ENCODE data around the gene LCTL. TPM values are rescaled to one million over a fixed set of nuclear protein-coding genes. Genes with fewer than 3 reads are reported as not detected.

The LCTL gene
- polyA plus RNA-seq, 2 of the 4 experiments (the other 2 are of a cell fraction): not detected

GRCh38 chr15:66608881-66609280 is 43.1 kb upstream of the LCTL start:
- ChIA-PET POLR2A (no interaction called here), CTCF (interaction anchor here (1.1 to 12.5 kb wide), 6 partner anchors 11 to 244 kb away, joined by 3 to 148 read pairs (median 6); no protein-coding TSS in a partner anchor)
- Histone ChIP-seq H3K4me3 (no peak overlapping the region), H3K9me3 (no peaks in the 10 kb centered on the region), H3K27ac (no peak overlapping the region), H3K4me2 (no peak overlapping the region), H3K4me1 (no peaks in the 10 kb centered on the region)
- WGBS (ENCODE audit: missing lambda C conversion rate): 99% methylated on average over 2 of the region's 2 CpGs
- DNase-seq (ENCODE audit: low read depth in 1 of 2, low spot score in 1 of 2) (no peak), FAIRE-seq (no peak), ATAC-seq (no peak)
- no peak for TF ChIP-seq FOSB (CRISPR knock-in tag; IDR thresholded peaks at IDR 0.05)

GRCh38 chr15:66608159-66608558 is 42.4 kb upstream of the LCTL start:
- ATAC-seq: no peak
- POLR2A ChIA-PET: interaction anchor here (0.7 kb wide), 1 partner anchor 520 kb away, joined by 3 read pairs; no protein-coding TSS in a partner anchor
- WGBS (ENCODE audit: missing lambda C conversion rate): 79% methylated on average over 3 of the region's 3 CpGs

DNA sequence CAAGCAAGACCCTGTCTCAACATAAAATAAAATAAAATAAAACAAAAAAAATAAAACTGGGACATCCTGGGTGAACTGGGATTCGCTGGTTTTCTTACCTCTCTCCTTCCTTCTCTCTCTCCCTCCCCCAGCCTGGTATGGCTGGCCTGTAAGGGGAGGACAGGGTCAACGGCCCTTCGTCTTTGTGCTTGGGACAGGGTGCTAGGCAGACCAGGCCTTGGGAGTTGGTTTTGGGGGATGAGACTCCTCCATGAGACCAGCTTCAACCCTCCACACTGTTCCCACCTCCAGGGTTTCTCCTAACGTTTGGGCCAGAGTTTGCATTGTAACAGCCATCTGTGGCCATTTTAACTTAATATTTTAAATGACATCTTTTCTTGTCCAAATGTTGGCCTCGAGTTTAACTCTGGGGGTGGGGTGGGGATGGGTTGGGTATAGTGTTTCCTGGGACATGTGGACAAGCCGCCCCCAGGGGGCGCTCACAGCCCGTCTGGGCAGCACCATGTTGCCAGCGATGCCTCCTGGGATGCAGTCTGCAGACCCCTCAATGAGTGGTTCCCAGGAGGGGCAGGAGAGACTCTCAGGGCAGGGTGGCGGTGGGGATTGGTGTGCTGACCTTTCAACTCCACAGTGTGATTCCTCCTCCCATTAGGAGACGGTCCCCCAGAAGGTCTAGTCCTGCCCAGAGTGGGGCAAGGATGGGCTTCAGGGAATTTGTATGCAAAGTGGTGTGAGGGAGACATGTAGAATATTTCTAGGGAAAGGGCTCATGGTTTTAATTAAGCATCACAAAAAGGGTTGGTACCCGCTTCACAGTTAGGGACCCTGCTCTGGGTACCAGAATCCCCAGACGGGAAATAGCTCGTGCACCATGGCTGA is 37.7 kb upstream of the LCTL start:
- 32% methylated on average over 14 of the region's 14 CpGs for WGBS (ENCODE audit: missing lambda C conversion rate)
- no peak for FAIRE-seq
- H3K4me3 ChIP-seq: no peak overlapping the region
- peak; percentile 61 to 86 for DNase-seq (ENCODE audit: low read depth in 1 of 2, low spot score in 1 of 2)
- H3K9me3 ChIP-seq: no peaks in the 10 kb centered on the region
- ChIA-PET POLR2A (no interaction called here), CTCF (interaction anchor here (0.6 to 12.5 kb wide), 41 partner anchors 9 to 318 kb away, joined by 3 to 148 read pairs (median 3); no protein-coding TSS in a partner anchor)
- H3K4me1 ChIP-seq: no peaks in the 10 kb centered on the region
- peak; percentile 80 to 97 for ATAC-seq
- H3K27ac ChIP-seq: no peak overlapping the region
- no peak overlapping the region for H3K4me2 ChIP-seq
- TF ChIP-seq ZNF302 (CRISPR knock-in tag; IDR thresholded peaks at IDR 0.05): no peak
- no peak for TF ChIP-seq JUN (IDR thresholded peaks at IDR 0.05)
- no peak for TF ChIP-seq MAZ (IDR thresholded peaks at IDR 0.05; ENCODE audit: borderline replicate concordance, low read depth, low read length)
- no peak for TF ChIP-seq FOXS1 (CRISPR knock-in tag; IDR thresholded peaks at IDR 0.05)
- TF ChIP-seq NR3C1 (IDR thresholded peaks at IDR 0.05): no peak
- peak; percentile 82 for TF ChIP-seq SMC3 (IDR thresholded peaks at IDR 0.05)
- TF ChIP-seq HEYL (CRISPR knock-in tag; IDR thresholded peaks at IDR 0.05): no peak
- TF ChIP-seq HDAC2 (IDR thresholded peaks at IDR 0.05): no peak
- no peak for TF ChIP-seq GATA3 (IDR thresholded peaks at IDR 0.05; ENCODE audit: borderline replicate concordance)
- TF ChIP-seq CHD4 (IDR thresholded peaks at IDR 0.05; ENCODE audit: borderline replicate concordance): no peak
- no peak for TF ChIP-seq MAFK (IDR thresholded peaks at IDR 0.05; ENCODE audit: partially characterized antibody)
- TF ChIP-seq, protein P1, sequence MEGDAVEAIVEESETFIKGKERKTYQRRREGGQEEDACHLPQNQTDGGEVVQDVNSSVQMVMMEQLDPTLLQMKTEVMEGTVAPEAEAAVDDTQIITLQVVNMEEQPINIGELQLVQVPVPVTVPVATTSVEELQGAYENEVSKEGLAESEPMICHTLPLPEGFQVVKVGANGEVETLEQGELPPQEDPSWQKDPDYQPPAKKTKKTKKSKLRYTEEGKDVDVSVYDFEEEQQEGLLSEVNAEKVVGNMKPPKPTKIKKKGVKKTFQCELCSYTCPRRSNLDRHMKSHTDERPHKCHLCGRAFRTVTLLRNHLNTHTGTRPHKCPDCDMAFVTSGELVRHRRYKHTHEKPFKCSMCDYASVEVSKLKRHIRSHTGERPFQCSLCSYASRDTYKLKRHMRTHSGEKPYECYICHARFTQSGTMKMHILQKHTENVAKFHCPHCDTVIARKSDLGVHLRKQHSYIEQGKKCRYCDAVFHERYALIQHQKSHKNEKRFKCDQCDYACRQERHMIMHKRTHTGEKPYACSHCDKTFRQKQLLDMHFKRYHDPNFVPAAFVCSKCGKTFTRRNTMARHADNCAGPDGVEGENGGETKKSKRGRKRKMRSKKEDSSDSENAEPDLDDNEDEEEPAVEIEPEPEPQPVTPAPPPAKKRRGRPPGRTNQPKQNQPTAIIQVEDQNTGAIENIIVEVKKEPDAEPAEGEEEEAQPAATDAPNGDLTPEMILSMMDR (IDR thresholded peaks at IDR 0.05): peak; percentile 95
- no peak for TF ChIP-seq ZFP36 (IDR thresholded peaks at IDR 0.05; ENCODE audit: borderline replicate concordance, partially characterized antibody)
- peak; percentile 48; the same call in 1 of the 2 replicates for TF ChIP-seq MAX (IDR thresholded peaks at IDR 0.05)
- peak; percentile 92 for TF ChIP-seq RAD21 (conservative IDR thresholded peaks at IDR 0.05 in 1 of 2, IDR thresholded peaks at IDR 0.05 in 1 of 2)
- TF ChIP-seq E2F6 (IDR thresholded peaks at IDR 0.05; ENCODE audit: borderline replicate concordance, low read depth): 0 out of 2 replicates have a peak, but pooled peaks have one; percentile 33
- no peak for TF ChIP-seq RARB (CRISPR knock-in tag; IDR thresholded peaks at IDR 0.05)
- peak; percentile 69 for TF ChIP-seq MYC (IDR thresholded peaks at IDR 0.05; ENCODE audit: borderline replicate concordance, low read length)
- TF ChIP-seq HMGXB4 (CRISPR knock-in tag; IDR thresholded peaks at IDR 0.05; ENCODE audit: borderline replicate concordance): no peak
- no peak for TF ChIP-seq USF2 (IDR thresholded peaks at IDR 0.05)
- TF ChIP-seq TP53 (CRISPR knock-in tag; IDR thresholded peaks at IDR 0.05): no peak
- TF ChIP-seq EP300 (IDR thresholded peaks at IDR 0.05): no peak

More at GRCh38 chr15:66608159-66608558, 42.4 kb upstream of the LCTL start:
- Histone ChIP-seq H3K4me1 (no peaks in the 10 kb centered on the region), H3K4me2 (no peak overlapping the region), H3K27ac (no peak overlapping the region), H3K9me3 (no peaks in the 10 kb centered on the region), H3K4me3 (no peak overlapping the region)
- FAIRE-seq (no peak), DNase-seq (ENCODE audit: low read depth in 1 of 2, low spot score in 1 of 2) (no peak)
- TF ChIP-seq HEYL (CRISPR knock-in tag; IDR thresholded peaks at IDR 0.05): no peak
- TF ChIP-seq MAFK (IDR thresholded peaks at IDR 0.05; ENCODE audit: partially characterized antibody): peak; percentile 60
- CTCF ChIA-PET: interaction anchor here (1.1 to 12.5 kb wide), 6 partner anchors 11 to 245 kb away, joined by 3 to 148 read pairs (median 6); no protein-coding TSS in a partner anchor
